Hepatic stellate cell (primary cell): ENCODE results near the gene XYLT1.

ENCODE experiments used
- DNase-seq: peaks from one replicate; pipeline ENCODE4 v3.0.0; 2011; ENCODE audit warnings: low spot score

XYLT1 gene

GRCh38 chr16:17371299-17371698, 99.5 kb downstream of the XYLT1 start:
- no peak for DNase-seq

GRCh38 chr16:17370731-17371285, 100.0 kb downstream of the XYLT1 start:
- DNase-seq: no peak

GRCh38 chr16:17370223-17370707, 100.5 kb downstream of the XYLT1 start:
- DNase-seq: no peak

- no peak for DNase-seq
These were observed 101.1 kb downstream of the XYLT1 start for GRCh38 chr16:17369421-17370222.

- DNase-seq: no peak
These were observed 101.8 kb downstream of the XYLT1 start for GRCh38 chr16:17368951-17369350.

- no peak for DNase-seq
These were observed 102.3 kb downstream of the XYLT1 start for GRCh38 chr16:17368446-17368845.

- DNase-seq: no peak
These were observed 102.8 kb downstream of the XYLT1 start for GRCh38 chr16:17367923-17368322.

- no peak for DNase-seq
These were observed 103.7 kb downstream of the XYLT1 start for GRCh38 chr16:17367036-17367435.

GRCh38 chr16:17366299-17366961, 104.3 kb downstream of the XYLT1 start:
- no peak for DNase-seq

- DNase-seq: no peak
These were observed 105.0 kb downstream of the XYLT1 start for GRCh38 chr16:17365591-17366298.

- DNase-seq: no peak
These were observed 105.6 kb downstream of the XYLT1 start for GRCh38 chr16:17365211-17365541.

GRCh38 chr16:17364319-17365210, 106.2 kb downstream of the XYLT1 start:
- peak; percentile 29 for DNase-seq

- DNase-seq: no peak
These were observed 107.8 kb downstream of the XYLT1 start for GRCh38 chr16:17362946-17363345.

- DNase-seq: no peak
These were observed 108.6 kb downstream of the XYLT1 start for GRCh38 chr16:17362183-17362582.

- no peak for DNase-seq
These were observed 110.1 kb downstream of the XYLT1 start for GRCh38 chr16:17360693-17361122.

- peak; percentile 40 for DNase-seq
These were observed 110.9 kb downstream of the XYLT1 start for GRCh38 chr16:17359788-17360390.

GRCh38 chr16:17358846-17359245, 111.9 kb downstream of the XYLT1 start:
- peak; percentile 59 for DNase-seq

- DNase-seq: no peak
These were observed 112.4 kb downstream of the XYLT1 start for GRCh38 chr16:17358355-17358754.

GRCh38 chr16:17357307-17358062, 113.3 kb downstream of the XYLT1 start:
- no peak for DNase-seq

GRCh38 chr16:17356243-17356933, 114.4 kb downstream of the XYLT1 start:
- no peak for DNase-seq
